Activated naive CD4-positive, alpha-beta T cell treated with Interleukin-2 at 50 U/mL for 16 hours (primary cell): ENCODE measurements around the gene LMBRD2.
A peak's percentile ranks its signal among the peaks of the same experiment; 100 is the strongest.
"Not testable (repeated sequence)": the region's sequence is repeated elsewhere in the genome, so short reads cannot be mapped to it uniquely, and the experiment has no call there.

Experiments used
- DNase-seq: peaks from one replicate; pipeline ENCODE4 v3.0.0-alpha.2; 2020

The LMBRD2 gene

DNA sequence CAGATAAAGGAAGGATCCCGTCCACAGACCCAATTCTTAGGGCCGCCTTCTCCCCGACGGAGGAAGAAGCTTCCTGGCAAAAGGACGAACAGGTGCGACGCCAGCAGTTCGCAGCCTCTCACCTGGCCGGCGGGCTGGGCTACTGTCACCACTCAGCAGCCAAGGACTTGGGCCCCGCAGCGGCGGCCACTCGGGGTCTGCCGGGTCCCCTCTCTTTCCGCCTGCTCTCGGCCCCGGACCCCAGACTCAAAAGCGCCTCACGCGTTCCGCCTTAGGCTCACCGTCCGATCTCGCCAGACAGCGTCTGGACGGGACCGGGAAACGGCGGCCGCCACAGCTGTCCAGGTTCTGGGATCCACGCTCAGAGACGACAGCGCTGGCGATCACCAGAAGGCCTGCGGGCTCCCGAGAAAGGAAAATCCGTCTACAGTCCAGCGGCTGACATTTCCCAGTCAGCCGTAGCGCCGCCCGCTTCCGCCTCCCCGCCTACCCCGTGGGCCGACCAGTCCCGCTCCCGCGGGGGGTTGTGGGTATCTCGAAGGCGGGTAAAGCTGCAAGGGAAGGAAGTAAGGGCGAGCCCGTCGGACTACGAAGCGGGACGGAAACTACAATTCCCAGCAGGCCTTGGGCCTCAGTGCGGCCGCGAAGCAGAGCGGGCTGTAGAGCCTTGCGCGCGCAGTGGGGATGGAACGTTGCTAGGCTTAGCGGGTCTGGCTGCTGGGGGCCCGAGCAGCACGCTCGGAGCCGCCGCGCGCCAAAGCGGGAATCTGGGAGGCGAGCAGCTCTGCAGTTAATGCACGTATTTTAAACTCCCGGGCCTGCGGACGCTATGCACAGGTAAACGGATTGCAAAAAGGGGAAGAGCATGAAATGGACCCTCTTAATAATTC, at the start of gene LMBRD2, which contains the start of gene SKP2:
TSS of gene LMBRD2 (minus strand) at position 454 of the 890 bp plus-strand sequence. CDS start 8,538 bp downstream, outside the sequence.
TSS of gene SKP2 (plus strand) at position 678 of the 890 bp plus-strand sequence. CDS start at position 830, 152 bp downstream.
- peak; percentile 98 for DNase-seq

DNA sequence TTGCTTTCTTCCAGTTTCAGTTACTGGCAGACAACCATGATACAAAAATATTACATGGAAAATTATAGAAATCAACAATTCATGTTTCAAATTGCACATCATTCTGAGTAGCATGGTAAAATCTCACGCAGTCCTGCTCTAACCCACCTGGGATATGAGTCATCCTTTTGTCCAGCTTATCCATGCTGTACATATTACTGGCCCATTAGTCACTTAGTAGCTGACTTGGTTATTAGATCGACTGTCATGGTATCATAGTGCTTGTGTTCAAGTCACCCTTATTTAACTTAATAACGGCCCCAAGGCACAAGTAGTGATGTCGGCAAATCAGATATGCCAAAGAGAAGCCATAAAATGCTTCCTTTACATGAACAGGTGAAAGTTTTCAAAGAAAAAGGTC, 48.8 kb upstream of the LMBRD2 start:
- no peak for DNase-seq

DNA sequence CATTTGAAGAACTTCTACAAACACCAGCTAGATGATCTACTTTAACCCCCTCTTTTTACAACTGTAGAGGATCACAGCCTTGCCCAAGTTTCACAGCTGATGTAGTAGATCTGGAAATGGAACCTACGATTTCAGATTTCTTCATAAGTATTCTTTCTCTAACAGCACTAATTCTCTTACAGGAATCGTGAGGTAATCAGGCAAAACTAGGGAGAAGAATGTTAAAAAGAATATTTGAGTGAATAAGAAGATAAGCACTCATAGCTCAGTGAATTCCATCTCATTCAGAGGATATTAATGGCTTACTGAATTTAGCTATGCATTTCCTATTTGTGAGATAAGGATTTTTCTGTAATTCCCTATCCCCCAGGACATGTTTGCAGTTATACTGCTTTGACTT, 47.9 kb upstream of the LMBRD2 start:
- DNase-seq = no peak

DNA sequence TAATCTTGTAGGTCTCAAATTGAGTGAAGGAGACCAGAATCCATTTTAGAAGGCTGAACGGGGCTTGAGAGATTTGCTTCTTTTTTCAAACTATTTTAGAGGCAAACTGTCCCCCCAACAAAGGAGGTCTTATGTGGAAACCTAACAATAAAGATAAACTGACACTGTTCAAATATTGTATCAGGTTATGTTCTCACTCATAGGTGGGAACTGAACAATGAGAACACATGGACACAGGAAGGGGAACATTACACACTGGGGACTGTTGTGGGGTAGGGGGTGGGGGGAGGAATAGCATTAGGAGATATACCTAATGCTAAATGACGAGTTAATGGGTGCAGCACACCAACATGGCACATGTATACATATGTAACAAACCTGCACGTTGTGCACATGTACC, 47.1 kb upstream of the LMBRD2 start:
- not testable (repeated sequence) for DNase-seq

GRCh38 chr5:36198281-36198680, 46.6 kb upstream of the LMBRD2 start:
- no peak for DNase-seq

GRCh38 chr5:36193746-36194145, 42.1 kb upstream of the LMBRD2 start:
- no peak for DNase-seq

DNA sequence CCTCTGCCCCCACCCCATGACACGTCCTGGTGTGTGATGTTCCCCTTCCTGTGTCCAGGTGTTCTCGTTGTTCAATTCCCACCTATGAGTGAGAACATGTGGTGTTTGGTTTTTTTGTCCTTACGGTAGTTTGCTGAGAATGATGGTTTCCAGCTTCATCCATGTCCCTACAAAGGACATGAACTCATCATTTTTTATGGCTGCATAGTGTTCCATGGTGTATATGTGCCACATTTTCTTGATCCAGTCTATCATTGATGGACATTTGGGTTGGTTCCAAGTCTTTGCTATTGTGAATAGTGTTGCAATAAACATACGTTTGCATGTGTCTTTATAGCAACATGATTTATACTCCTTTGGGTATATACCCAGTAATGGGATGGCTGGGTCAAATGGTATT, 32.7 kb upstream of the LMBRD2 start:
- DNase-seq = not testable (repeated sequence)

- no peak for DNase-seq
Measured at GRCh38 chr5:36181774-36182173, 30.1 kb upstream of the LMBRD2 start.

DNA sequence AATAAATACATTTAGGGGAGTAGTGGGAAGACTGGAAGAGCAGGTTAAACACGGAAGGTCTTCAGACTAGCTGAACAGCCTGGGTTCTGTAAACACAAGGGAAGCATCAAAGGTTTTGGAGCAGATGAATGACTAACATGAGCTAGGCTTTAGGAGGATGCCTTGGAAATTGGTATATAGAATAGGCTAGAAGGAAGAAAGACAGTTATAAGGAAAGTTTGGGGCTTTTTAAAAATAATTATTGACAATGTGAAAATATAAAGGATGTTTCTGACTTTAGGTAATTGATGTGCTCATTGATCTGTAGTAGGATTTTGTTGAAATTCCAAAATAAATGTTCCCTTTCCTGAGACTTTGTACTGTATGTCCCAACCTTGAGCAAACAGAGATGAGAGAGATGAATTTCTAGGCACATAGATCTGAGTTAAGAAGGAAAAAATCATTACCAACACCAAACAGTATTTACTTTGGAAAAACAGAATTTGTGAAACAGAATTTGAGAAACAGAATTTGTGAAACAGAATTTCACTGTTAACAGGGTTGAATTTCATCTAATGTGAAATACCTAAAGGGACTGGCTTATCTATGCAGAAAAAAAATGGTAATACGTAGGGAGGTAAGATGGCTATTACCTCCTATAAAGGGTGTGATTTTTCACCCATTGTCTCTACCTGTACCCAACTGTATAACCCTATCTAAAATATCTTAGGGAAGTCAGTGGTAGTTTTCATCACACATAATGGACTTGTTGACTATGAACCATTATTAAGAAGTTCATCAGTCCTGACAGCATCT, 29.1 kb upstream of the LMBRD2 start:
- DNase-seq = no peak

GRCh38 chr5:36179950-36180349, 28.3 kb upstream of the LMBRD2 start:
- DNase-seq = no peak

DNA sequence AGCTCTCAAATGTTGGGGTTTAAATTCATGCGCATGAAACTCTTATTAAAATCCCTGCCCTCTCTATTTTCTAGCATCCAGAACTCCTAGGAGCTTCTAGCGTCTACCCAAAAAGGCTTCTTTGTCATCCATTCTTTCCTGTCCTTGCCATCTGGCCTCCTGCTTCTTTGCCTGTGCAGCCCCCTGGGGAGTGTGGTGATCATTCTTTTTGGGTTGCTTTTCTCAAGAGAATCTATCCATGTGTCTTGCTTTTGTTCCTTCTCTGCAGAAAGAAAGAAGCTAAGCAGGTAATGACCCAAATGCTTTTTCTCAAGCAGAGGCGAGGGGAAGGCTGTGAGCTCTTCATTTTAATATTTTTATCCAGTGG, 26.8 kb upstream of the LMBRD2 start:
- no peak for DNase-seq

DNA sequence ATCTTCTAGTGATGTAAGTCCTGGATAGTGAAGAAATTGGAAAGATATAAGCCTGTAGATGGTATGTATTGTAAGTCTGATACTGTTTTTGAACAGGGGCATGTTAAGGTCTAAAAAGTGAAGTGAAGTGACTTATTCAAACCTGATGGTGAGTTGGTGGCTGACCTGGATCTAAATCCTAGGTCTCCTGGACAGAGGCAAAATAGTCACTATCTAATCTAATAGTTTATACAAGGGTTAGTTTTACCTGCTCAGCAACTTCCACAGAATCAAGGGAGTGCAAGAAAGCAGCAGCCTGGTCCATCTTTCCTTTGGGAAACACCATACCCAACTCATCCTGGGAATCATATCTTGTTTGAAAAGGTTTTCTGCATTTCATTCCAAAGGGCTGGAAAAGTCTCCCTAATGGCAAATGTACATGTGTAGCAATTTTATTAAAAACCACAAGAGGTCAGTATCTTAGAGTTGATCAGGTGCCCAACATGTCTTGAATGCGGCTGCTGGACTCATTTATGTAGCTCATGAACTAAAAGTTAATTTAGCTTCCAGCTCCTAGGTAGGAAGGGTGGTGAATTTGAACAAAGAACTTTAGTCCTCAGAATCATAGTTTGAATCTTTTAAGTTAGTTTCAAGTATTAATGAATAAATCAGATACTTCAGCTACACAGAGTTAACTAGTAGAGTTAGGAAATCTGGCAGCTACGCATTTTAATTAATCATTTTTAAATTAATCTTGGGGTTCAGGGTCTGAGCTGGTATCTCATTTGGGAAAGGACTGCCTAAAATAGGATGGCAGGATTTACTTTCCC, 26.2 kb upstream of the LMBRD2 start:
- DNase-seq = no peak

GRCh38 chr5:36177154-36177553, 25.5 kb upstream of the LMBRD2 start:
- DNase-seq = no peak

- DNase-seq = no peak
Measured at GRCh38 chr5:36175043-36175442, 23.4 kb upstream of the LMBRD2 start.

DNA sequence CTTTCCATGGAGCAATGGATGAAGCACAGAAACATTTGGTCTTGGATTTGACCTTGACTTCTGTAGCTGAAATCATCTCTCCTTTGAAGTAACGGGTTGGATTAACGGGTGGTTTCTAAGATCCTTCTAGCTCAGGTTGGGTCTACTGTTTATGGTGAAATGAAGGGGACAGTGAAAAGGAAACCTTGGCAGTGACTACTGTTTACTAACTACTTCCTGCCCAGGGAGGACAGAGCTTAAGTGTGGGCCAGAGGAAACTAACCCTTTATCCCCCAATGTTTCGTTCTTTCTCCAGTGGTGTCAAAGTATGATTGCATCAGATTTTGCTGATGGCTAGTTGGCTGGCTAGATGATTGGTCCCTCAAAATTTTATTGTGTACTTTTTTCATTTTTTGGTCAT, 22.4 kb upstream of the LMBRD2 start:
- no peak for DNase-seq

- no peak for DNase-seq
Measured at GRCh38 chr5:36173426-36173825, 21.7 kb upstream of the LMBRD2 start.

- DNase-seq = no peak
Measured at GRCh38 chr5:36172599-36172998, 20.9 kb upstream of the LMBRD2 start.

- DNase-seq = no peak
Measured at GRCh38 chr5:36170832-36171424, 19.2 kb upstream of the LMBRD2 start.

DNA sequence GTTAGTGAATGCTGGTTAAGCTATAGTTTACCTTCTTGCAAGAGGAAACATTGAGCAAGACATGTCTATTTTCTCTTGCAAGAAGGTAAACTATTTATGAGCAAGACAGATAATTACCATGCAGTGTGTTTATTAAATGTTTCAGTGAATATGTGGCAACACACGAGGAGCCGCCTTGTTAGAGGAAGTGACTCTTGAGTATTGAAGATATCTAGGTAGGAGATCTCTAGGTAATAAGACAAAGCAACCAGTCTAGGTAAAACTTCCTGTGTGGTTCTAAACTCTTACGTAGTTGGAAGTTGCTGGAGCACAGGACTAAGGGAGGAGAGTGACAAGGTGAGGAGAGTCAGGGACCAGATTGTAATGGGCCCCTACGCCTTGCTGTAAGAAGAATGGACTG, 17.1 kb upstream of the LMBRD2 start:
- DNase-seq = no peak

DNA sequence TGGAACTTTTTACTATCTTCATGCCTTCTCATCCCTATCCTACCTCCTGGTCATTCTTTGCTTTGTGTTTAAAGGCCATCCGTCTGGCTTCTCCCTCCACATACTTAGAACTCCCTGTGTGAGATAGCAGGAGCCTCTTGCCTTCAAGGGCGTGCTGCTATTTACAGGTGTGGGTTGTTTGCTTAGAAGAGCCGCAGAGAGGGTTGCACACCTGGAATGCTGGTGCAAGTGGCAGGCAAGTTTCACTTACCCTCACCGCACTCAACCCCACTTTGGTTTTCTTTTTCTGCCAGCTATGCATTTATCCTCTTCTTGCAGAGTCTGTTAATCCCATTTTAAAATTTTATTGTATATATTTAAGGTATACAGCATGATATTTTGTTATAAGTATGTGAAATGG, 12.8 kb upstream of the LMBRD2 start:
- no peak for DNase-seq

GRCh38 chr5:36162810-36163486, 11.3 kb upstream of the LMBRD2 start:
- no peak for DNase-seq

GRCh38 chr5:36161361-36161760, 9.7 kb upstream of the LMBRD2 start:
- DNase-seq = no peak
